GM21423 (cell line): Measurements from ENCODE around the gene SLC2A4.
A peak's percentile ranks its signal among the peaks of the same experiment; 100 is the strongest.
"Not testable (repeated sequence)": the region's sequence is repeated elsewhere in the genome, so short reads cannot be mapped to it uniquely, and the experiment has no call there.

Experiments
- ATAC-seq: cut with Tn5 transposase; IDR thresholded peaks from one replicate; pipeline ENCODE4 v1.9.1; 2021; ENCODE audit warnings: mild to moderate bottlenecking, moderate library complexity; ENCODE audit not compliant: unreplicated experiment

SLC2A4 gene

GRCh38 chr17:7281074-7281952, at the start of gene SLC2A4:
Gene SLC2A4, plus strand, starts transcription at chr17:7281718. Its CDS starts 217 bp downstream, at chr17:7281935.
- ATAC-seq = peak; percentile 45

GRCh38 chr17:7232114-7232513, 49.4 kb upstream of the SLC2A4 start:
- no peak for ATAC-seq

- ATAC-seq = no peak
Measured at GRCh38 chr17:7233701-7234082, 47.8 kb upstream of the SLC2A4 start.

GRCh38 chr17:7234083-7234951, 47.2 kb upstream of the SLC2A4 start, which contains the start of gene DVL2:
Gene DVL2, minus strand, starts transcription at chr17:7234517. Its CDS starts 255 bp downstream, at chr17:7234262.
- peak; percentile 51 for ATAC-seq

- no peak for ATAC-seq
Measured at GRCh38 chr17:7235693-7236665, 45.5 kb upstream of the SLC2A4 start.

GRCh38 chr17:7236808-7237207, 44.7 kb upstream of the SLC2A4 start:
- ATAC-seq = no peak

GRCh38 chr17:7237266-7237760, 44.2 kb upstream of the SLC2A4 start:
- no peak for ATAC-seq

- no peak for ATAC-seq
Measured at GRCh38 chr17:7237761-7238419, 43.6 kb upstream of the SLC2A4 start.

GRCh38 chr17:7238420-7239090, 43.0 kb upstream of the SLC2A4 start:
- no peak for ATAC-seq

GRCh38 chr17:7239091-7240027, 42.2 kb upstream of the SLC2A4 start, which contains the start of gene PHF23:
Gene PHF23, minus strand, starts transcription at chr17:7239457. Its CDS starts 178 bp downstream, at chr17:7239279.
- ATAC-seq = peak; percentile 52

- ATAC-seq = no peak
Measured at GRCh38 chr17:7240375-7240774, 41.1 kb upstream of the SLC2A4 start.

GRCh38 chr17:7241090-7241733, 40.3 kb upstream of the SLC2A4 start:
- ATAC-seq = no peak

- ATAC-seq = peak; percentile 30
Measured at GRCh38 chr17:7241783-7242716, 39.5 kb upstream of the SLC2A4 start, which contains the start of gene GABARAP. Gene GABARAP, minus strand, starts transcription at chr17:7242449. Its CDS starts 119 bp downstream, at chr17:7242330.

- peak; percentile 39 for ATAC-seq
Measured at GRCh38 chr17:7242717-7243452, 38.6 kb upstream of the SLC2A4 start.

GRCh38 chr17:7243453-7243729, 38.1 kb upstream of the SLC2A4 start:
- no peak for ATAC-seq

GRCh38 chr17:7243838-7244237, 37.7 kb upstream of the SLC2A4 start:
- not testable (repeated sequence) for ATAC-seq
